ENCODE data around the gene BUD13.

BUD13 gene

DNA sequence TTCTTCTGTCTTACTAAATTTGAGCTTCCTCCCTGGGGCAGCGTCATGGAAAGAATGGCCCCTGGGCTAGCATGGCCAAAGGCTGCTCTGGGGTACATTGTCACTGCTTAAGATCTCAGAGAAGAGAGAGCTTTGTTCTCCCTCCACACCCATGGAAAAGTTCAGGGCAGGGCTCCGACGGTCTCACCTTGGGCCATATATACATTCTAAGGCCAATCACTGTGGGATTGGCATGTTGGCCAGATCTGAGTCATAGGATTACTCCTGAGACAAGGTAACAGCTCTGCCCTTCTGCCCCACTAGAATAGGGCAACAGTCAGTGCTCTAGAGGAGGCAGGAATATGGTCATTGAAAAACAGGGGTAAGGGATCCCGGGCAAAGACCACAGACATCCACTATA lies 56.2 kb downstream of the BUD13 start:
- H3K79me2 ChIP-seq (ENCODE audit: insufficient read depth, low read length): no peaks in the 10 kb centered on the region
- H3K9me3 ChIP-seq (ENCODE audit: low read length): no peaks in the 10 kb centered on the region
- H3K27ac ChIP-seq (ENCODE audit: low read depth, low read length, poor library complexity, severe bottlenecking): no peak overlapping the region
- no peak overlapping the region for H3K9ac ChIP-seq (ENCODE audit: low read length)
- no peak overlapping the region for H3K4me3 ChIP-seq (ENCODE audit: low read depth, low read length, poor library complexity, severe bottlenecking)
- H3K9me2 ChIP-seq (ENCODE audit: low read depth, low read length): no peaks in the 10 kb centered on the region
- no peak overlapping the region for H2AFZ ChIP-seq (ENCODE audit: low read length)
- no peaks in the 10 kb centered on the region for H3F3A ChIP-seq (ENCODE audit: insufficient read depth, low read length)
- no peaks in the 10 kb centered on the region for H4K20me1 ChIP-seq (ENCODE audit: insufficient read depth, low read length)
- H3K36me3 ChIP-seq (ENCODE audit: insufficient read depth, low read length): no peaks in the 10 kb centered on the region
- no peaks in the 10 kb centered on the region for H3K27me3 ChIP-seq (ENCODE audit: insufficient read depth, low read length)
- H3K4me2 ChIP-seq (ENCODE audit: low read length): no peak overlapping the region
- TF ChIP-seq EZH2 (IDR thresholded peaks at IDR 0.05; ENCODE audit: borderline replicate concordance, low read length): no peak
- TF ChIP-seq, protein P1, sequence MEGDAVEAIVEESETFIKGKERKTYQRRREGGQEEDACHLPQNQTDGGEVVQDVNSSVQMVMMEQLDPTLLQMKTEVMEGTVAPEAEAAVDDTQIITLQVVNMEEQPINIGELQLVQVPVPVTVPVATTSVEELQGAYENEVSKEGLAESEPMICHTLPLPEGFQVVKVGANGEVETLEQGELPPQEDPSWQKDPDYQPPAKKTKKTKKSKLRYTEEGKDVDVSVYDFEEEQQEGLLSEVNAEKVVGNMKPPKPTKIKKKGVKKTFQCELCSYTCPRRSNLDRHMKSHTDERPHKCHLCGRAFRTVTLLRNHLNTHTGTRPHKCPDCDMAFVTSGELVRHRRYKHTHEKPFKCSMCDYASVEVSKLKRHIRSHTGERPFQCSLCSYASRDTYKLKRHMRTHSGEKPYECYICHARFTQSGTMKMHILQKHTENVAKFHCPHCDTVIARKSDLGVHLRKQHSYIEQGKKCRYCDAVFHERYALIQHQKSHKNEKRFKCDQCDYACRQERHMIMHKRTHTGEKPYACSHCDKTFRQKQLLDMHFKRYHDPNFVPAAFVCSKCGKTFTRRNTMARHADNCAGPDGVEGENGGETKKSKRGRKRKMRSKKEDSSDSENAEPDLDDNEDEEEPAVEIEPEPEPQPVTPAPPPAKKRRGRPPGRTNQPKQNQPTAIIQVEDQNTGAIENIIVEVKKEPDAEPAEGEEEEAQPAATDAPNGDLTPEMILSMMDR (IDR thresholded peaks at IDR 0.05; ENCODE audit: low read length): no peak
- H3K4me1 ChIP-seq (ENCODE audit: insufficient read depth, low read length, severe bottlenecking): no peaks in the 10 kb centered on the region

DNA sequence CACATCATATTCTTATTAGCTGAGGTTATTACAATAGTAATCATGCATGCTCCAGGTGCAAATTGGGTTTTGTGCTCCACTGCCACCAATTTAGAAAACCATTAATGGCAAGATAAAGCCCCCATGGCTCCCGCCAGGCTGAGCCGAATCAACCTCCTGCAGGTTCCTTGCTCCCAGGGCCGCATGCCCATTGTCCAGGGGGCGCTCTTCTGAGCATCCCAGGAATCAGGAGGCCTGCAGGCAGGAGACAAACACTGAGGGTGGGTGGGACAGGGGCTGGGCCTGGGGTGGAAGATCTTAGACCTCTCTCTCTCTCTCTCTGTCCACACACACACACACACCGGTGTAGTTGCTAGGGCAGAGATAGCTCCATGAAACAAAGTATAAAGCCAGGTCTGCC lies 57.4 kb downstream of the BUD13 start:
- Histone ChIP-seq H3K9ac (ENCODE audit: low read length) (no peak overlapping the region), H3K79me2 (ENCODE audit: insufficient read depth, low read length) (no peaks in the 10 kb centered on the region), H3K27me3 (ENCODE audit: insufficient read depth, low read length) (no peaks in the 10 kb centered on the region), H3K27ac (ENCODE audit: low read depth, low read length, poor library complexity, severe bottlenecking) (no peak overlapping the region), H4K20me1 (ENCODE audit: insufficient read depth, low read length) (no peaks in the 10 kb centered on the region), H3K9me2 (ENCODE audit: low read depth, low read length) (no peaks in the 10 kb centered on the region), H3K36me3 (ENCODE audit: insufficient read depth, low read length) (no peaks in the 10 kb centered on the region), H3F3A (ENCODE audit: insufficient read depth, low read length) (no peaks in the 10 kb centered on the region), H3K4me3 (ENCODE audit: low read depth, low read length, poor library complexity, severe bottlenecking) (no peak overlapping the region), H3K4me1 (ENCODE audit: insufficient read depth, low read length, severe bottlenecking) (no peaks in the 10 kb centered on the region), H2AFZ (ENCODE audit: low read length) (no peak overlapping the region), H3K4me2 (ENCODE audit: low read length) (no peak overlapping the region), H3K9me3 (ENCODE audit: low read length) (no peaks in the 10 kb centered on the region)
- TF ChIP-seq, protein P1 (IDR thresholded peaks at IDR 0.05; ENCODE audit: low read length): no peak
- TF ChIP-seq EZH2 (IDR thresholded peaks at IDR 0.05; ENCODE audit: borderline replicate concordance, low read length): no peak

DNA sequence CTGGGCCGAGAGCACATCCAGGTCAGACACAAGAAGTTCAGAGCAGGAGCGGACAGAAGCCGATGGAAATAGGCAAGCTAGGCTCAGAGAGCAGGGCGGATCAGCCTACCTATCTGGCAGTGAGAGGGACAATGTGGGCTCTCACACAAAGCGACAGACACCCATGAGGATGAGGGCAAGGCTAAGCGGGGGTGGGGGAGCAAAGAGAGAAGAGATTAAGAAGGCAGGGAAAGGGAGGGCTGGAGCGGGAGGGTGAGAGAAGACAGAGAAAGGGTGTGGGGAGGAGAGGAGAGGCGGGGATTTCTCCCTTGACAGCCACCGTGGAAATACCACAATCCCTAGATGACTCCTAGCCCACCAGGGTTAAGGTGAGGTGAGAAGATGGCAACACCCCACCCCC lies 57.9 kb downstream of the BUD13 start:
- H3K79me2 ChIP-seq (ENCODE audit: insufficient read depth, low read length): no peaks in the 10 kb centered on the region
- no peak overlapping the region for H3K4me3 ChIP-seq (ENCODE audit: low read depth, low read length, poor library complexity, severe bottlenecking)
- no peaks in the 10 kb centered on the region for H3K9me2 ChIP-seq (ENCODE audit: low read depth, low read length)
- no peaks in the 10 kb centered on the region for H3F3A ChIP-seq (ENCODE audit: insufficient read depth, low read length)
- H3K9me3 ChIP-seq (ENCODE audit: low read length): no peaks in the 10 kb centered on the region
- no peaks in the 10 kb centered on the region for H3K36me3 ChIP-seq (ENCODE audit: insufficient read depth, low read length)
- no peak overlapping the region for H3K9ac ChIP-seq (ENCODE audit: low read length)
- H4K20me1 ChIP-seq (ENCODE audit: insufficient read depth, low read length): no peaks in the 10 kb centered on the region
- H2AFZ ChIP-seq (ENCODE audit: low read length): no peak overlapping the region
- TF ChIP-seq, protein P1 (IDR thresholded peaks at IDR 0.05; ENCODE audit: low read length): no peak
- no peaks in the 10 kb centered on the region for H3K4me1 ChIP-seq (ENCODE audit: insufficient read depth, low read length, severe bottlenecking)
- no peaks in the 10 kb centered on the region for H3K27me3 ChIP-seq (ENCODE audit: insufficient read depth, low read length)
- H3K27ac ChIP-seq (ENCODE audit: low read depth, low read length, poor library complexity, severe bottlenecking): no peak overlapping the region
- H3K4me2 ChIP-seq (ENCODE audit: low read length): no peak overlapping the region

Data from OCI-LY1 (cell line).